Glutamatergic neuron (in vitro differentiated cells): ENCODE measurements around the gene MYBPHL. TPM values are rescaled to one million over a fixed set of nuclear protein-coding genes. Genes with fewer than 3 reads are reported as not detected.

Experiments used
- DNase-seq: peaks from one replicate; pipeline ENCODE4 v3.0.0; 2022
- H3K27ac Mint-ChIP-seq: one replicate; pipeline ENCODE4 v1.8.0; 2020; ENCODE audit warnings: mild to moderate bottlenecking, mixed read lengths, inconsistent platforms; ENCODE audit not compliant: unreplicated experiment
- H3K27me3 Mint-ChIP-seq: one replicate; pipeline ENCODE4 v1.8.0; 2020; ENCODE audit warnings: mild to moderate bottlenecking, moderate library complexity, mixed read lengths, inconsistent platforms; ENCODE audit not compliant: unreplicated experiment
- H3K36me3 Mint-ChIP-seq: one replicate; pipeline ENCODE4 v1.8.0; 2020; ENCODE audit warnings: mild to moderate bottlenecking, mixed read lengths, inconsistent platforms; ENCODE audit not compliant: unreplicated experiment
- H3K4me1 Mint-ChIP-seq: one replicate; pipeline ENCODE4 v1.8.0; 2020; ENCODE audit warnings: mild to moderate bottlenecking, low read depth, mixed read lengths, inconsistent platforms; ENCODE audit not compliant: unreplicated experiment
- H3K4me3 Mint-ChIP-seq: one replicate; pipeline ENCODE4 v1.8.0; 2020; ENCODE audit warnings: mild to moderate bottlenecking, mixed read lengths, inconsistent platforms; ENCODE audit not compliant: unreplicated experiment
- H3K9me3 Mint-ChIP-seq: one replicate; pipeline ENCODE4 v1.8.0; 2020; ENCODE audit warnings: mild to moderate bottlenecking, moderate library complexity, mixed read lengths, inconsistent platforms; ENCODE audit not compliant: unreplicated experiment
- long read RNA-seq: library from polyadenylated mRNA; unstranded; transcript quantifications from one replicate; pipeline ENCODE4 v2.0.0, GENCODE V29; 2020; ENCODE audit not compliant: unreplicated experiment
- total RNA-seq: library from RNA; stranded (reverse); fragmentation: NEBNext Ultra II Directional; extraction: Animal tissue kit (Norgen Biotek cat#: 25700); gene quantifications from one replicate; pipeline ENCODE4 v1.2.1, GENCODE V29; 2021; ENCODE audit not compliant: unreplicated experiment
- TF ChIP-seq, protein P1 (sequence below): fragments of 200-600 bp; sonication (generic); IDR thresholded peaks from one replicate; pipeline ENCODE4 v1.5.0; 2021; ENCODE audit not compliant: partially characterized antibody, unreplicated experiment

The MYBPHL gene, protein sequence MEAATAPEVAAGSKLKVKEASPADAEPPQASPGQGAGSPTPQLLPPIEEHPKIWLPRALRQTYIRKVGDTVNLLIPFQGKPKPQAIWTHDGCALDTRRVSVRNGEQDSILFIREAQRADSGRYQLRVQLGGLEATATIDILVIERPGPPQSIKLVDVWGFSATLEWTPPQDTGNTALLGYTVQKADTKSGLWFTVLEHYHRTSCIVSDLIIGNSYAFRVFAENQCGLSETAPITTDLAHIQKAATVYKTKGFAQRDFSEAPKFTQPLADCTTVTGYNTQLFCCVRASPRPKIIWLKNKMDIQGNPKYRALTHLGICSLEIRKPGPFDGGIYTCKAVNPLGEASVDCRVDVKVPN
- total RNA-seq: 0.64 TPM
- long read RNA-seq, partial matches to known transcripts: 0 of 3 reads
- long read RNA-seq, other reads (novel, unspliced or antisense): 2 of 3 reads

DNA sequence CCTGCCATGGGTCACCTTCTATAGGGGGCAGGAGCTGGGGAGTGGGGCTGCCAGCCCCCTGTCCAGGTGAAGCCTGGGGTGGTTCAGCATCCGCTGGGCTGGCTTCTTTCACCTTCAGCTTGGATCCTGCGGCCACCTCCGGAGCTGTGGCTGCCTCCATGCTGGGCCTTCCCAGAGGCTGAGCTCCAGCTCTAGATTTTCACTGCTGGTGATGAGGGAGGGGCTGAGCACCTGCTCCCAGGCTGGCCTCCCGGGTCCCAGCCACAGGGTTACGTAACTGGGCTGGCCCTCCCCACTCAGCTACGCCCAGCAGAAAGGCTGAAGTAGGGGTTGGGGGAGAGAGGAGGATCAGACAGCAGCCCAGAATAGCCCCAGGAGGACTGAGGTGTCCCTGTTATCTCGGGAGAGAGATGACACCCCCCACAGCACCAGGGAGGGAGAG, at the start of gene MYBPHL:
MYBPHL (minus strand) TSS at position 180 of the 442 bp plus-strand sequence; CDS start at position 160, 20 bp downstream.
- peaks cover 7% of the 10 kb centered on the region for H3K9me3 Mint-ChIP-seq
- H3K4me1 Mint-ChIP-seq: peaks cover 44% of the 10 kb centered on the region
- peak within 1 kb of the TSS; percentile 74 for H3K4me3 Mint-ChIP-seq
- DNase-seq: peak; percentile 44
- peaks cover 10% of the 10 kb centered on the region for H3K27me3 Mint-ChIP-seq
- peak within 1 kb of the TSS; percentile 91 for H3K27ac Mint-ChIP-seq
- TF ChIP-seq, protein P1, sequence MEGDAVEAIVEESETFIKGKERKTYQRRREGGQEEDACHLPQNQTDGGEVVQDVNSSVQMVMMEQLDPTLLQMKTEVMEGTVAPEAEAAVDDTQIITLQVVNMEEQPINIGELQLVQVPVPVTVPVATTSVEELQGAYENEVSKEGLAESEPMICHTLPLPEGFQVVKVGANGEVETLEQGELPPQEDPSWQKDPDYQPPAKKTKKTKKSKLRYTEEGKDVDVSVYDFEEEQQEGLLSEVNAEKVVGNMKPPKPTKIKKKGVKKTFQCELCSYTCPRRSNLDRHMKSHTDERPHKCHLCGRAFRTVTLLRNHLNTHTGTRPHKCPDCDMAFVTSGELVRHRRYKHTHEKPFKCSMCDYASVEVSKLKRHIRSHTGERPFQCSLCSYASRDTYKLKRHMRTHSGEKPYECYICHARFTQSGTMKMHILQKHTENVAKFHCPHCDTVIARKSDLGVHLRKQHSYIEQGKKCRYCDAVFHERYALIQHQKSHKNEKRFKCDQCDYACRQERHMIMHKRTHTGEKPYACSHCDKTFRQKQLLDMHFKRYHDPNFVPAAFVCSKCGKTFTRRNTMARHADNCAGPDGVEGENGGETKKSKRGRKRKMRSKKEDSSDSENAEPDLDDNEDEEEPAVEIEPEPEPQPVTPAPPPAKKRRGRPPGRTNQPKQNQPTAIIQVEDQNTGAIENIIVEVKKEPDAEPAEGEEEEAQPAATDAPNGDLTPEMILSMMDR: no peak
- H3K36me3 Mint-ChIP-seq: no peaks in the 10 kb centered on the region

DNA sequence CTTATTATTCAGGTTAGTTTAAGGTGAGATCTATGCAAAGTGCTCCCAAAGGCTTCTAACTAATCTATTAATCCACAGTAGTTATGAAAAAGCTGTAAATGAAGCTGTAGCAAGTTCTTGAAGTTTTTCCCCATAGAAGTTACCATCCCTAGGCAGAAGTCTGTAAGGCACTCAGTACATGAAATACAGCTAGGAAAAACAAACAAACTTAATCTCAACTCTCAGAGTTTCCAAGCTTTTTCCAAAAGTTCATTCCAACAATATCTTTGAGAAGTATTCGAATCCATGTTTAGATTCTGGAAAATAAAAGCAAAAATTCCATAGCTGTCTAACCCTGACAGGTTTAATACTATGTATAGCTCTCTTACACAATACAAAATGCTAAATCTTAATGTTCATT, 49.7 kb upstream of the MYBPHL start:
- H3K27me3 Mint-ChIP-seq: peaks cover 1% of the 10 kb centered on the region
- H3K36me3 Mint-ChIP-seq: no peaks in the 10 kb centered on the region
- H3K9me3 Mint-ChIP-seq: peaks cover 3% of the 10 kb centered on the region
- no peak for DNase-seq
- no peak overlapping the region for H3K4me3 Mint-ChIP-seq
- H3K27ac Mint-ChIP-seq: no peak overlapping the region
- H3K4me1 Mint-ChIP-seq: no peaks in the 10 kb centered on the region
- TF ChIP-seq, protein P1: no peak

DNA sequence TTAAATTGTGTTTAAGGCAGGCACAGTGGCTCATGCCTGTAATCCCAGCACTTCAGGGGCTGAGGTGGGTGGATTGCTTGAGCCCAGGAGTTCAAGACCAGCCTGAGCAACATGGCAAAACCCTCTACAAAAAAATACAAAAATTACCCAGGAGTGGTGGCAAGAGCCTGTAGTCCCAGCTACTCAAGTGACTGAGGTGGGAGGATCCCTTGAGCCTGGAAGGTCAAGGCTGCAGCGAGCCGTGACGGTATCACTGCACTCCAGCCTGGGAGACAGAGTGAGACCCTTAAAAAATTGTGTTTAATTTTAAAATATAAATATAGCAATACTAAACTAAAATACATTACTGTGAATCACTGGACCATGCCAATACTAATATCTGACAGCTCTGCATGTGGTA, 48.1 kb upstream of the MYBPHL start:
- Mint-ChIP-seq H3K4me3 (no peak overlapping the region), H3K27me3 (peaks cover 1% of the 10 kb centered on the region), H3K36me3 (no peaks in the 10 kb centered on the region), H3K9me3 (peaks cover 1% of the 10 kb centered on the region), H3K4me1 (no peaks in the 10 kb centered on the region), H3K27ac (no peak overlapping the region)
- TF ChIP-seq, protein P1: no peak
- DNase-seq: no peak

DNA sequence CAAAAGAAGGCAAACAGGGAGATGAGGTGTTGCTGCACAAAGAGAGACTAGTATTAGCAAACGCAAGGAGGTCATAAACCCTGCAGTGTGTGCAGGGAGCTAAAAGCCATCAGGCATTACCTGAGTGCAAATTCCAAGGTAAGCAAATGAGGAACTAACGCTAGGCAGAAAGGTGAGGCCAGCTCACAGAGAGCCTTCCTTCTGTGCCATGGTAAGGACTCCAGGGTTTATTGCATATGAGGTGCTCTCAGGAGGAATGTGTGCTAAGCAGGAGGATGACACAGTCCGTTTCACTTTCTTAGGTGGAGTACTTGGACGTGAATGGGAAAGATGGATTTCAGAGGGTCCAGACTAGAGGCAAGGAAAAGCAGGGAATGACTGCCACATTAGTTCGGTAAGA, 44.6 kb upstream of the MYBPHL start:
- DNase-seq: no peak
- no peaks in the 10 kb centered on the region for H3K4me1 Mint-ChIP-seq
- H3K27ac Mint-ChIP-seq: no peak overlapping the region
- no peaks in the 10 kb centered on the region for H3K36me3 Mint-ChIP-seq
- no peaks in the 10 kb centered on the region for H3K9me3 Mint-ChIP-seq
- peaks cover 1% of the 10 kb centered on the region for H3K27me3 Mint-ChIP-seq
- H3K4me3 Mint-ChIP-seq: no peak overlapping the region
- TF ChIP-seq, protein P1: no peak

DNA sequence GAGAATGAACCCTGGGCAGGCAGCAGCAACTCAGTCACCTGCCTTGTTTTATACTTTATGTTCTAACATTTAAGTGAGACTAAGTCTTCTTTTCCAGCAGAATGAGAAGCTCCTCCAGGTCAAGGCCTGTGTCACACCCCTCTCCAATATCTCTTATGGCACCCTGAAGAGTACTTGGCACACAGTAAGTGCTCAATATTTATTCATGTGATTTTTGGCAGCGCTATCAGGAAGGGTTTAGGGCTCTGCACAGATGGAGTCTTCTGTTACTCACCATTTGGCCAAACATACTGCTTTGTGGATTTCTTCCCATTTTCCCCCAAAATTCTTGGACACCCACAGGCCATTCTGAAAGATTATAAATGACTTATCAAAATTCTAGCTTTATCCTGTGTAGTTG, 43.8 kb upstream of the MYBPHL start:
- Mint-ChIP-seq H3K27ac (no peak overlapping the region), H3K27me3 (peaks cover 1% of the 10 kb centered on the region), H3K36me3 (no peaks in the 10 kb centered on the region), H3K4me3 (no peak overlapping the region), H3K4me1 (no peaks in the 10 kb centered on the region), H3K9me3 (no peaks in the 10 kb centered on the region)
- TF ChIP-seq, protein P1: no peak
- DNase-seq: no peak
